Umbilical cord (tissue), 2 donors: ENCODE data around the gene CD79B. TPM values are rescaled to one million over a fixed set of nuclear protein-coding genes. Genes with fewer than 3 reads are reported as not detected.
A peak's percentile ranks its signal among the peaks of the same experiment; 100 is the strongest.

Experiments
- DNase-seq: peaks from one replicate; pipeline ENCODE4 v3.0.0-alpha.2; 2015; ENCODE audit warnings: low spot score
- total RNA-seq: library from RNA; depleted of rRNA; stranded (reverse); fragments of >200 nt; gene quantifications from one replicate; pipeline ENCODE4 v1.2.3, GENCODE V29; 2014; ENCODE audit warnings: low replicate concordance; ENCODE audit not compliant: insufficient read depth

CD79B gene
- total RNA-seq = not detected

DNA sequence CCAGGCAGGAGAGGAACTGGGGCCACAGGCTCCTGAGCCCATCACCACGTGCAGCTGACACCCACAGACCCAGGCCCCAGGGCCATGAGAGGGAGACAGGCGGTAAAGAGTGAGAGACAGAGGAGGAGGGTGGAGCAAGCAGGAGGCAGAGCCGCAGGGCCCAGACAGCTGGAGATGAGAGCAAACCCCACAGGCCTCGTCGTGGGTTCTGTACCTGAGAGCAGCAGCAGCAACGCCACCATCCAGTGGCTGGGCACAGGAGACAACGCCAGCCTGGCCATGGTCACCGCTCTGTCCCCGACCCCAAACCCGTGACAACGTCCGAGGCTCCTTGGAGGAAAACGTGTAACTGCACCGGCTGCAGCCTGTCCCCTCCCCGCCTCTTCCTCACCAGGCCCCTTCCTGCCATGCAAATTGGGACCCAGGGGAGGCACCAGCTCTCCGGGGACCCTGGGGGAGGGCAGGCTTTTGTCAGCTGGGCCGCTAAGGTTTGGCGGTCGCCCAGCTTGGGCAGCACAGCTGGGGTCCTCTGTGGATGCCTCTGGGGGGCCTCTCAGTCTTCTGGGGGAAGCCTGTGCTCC, at the start of gene CD79B:
TSS of gene CD79B (minus strand) at position 351 of the 581 bp plus-strand sequence. CDS start at position 281, 70 bp downstream.
- no peak for DNase-seq

- no peak for DNase-seq
Observed at GRCh38 chr17:63978272-63979200, 46.4 kb upstream of the CD79B start.

GRCh38 chr17:63976702-63977101, 44.6 kb upstream of the CD79B start:
- no peak for DNase-seq

DNA sequence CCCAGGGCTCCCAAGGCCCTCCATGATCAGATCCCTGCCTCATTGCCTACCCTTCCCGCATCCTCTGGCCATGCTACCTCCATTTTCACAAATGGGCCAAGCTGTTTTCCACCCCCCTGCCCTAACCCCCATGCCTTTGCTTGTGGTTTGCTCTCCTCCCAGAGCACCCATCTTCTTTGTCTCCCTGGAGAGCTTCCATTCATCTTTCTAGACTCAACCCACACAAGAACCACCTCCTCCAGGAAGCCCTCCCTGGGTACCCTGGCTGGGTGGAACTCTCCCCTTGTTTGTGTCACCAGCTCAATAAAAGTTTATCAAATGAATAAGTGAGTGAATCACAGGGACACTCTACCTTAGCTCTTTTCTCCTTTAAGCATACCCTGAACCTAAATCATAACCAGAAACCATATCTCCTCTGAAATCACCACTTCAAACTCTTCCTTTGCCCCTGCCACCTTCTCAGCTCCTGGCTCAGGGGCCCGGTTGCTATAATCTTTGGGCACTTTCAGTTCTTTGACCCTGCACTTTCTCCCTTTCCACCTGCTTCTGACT, 43.5 kb upstream of the CD79B start:
- DNase-seq = no peak

DNA sequence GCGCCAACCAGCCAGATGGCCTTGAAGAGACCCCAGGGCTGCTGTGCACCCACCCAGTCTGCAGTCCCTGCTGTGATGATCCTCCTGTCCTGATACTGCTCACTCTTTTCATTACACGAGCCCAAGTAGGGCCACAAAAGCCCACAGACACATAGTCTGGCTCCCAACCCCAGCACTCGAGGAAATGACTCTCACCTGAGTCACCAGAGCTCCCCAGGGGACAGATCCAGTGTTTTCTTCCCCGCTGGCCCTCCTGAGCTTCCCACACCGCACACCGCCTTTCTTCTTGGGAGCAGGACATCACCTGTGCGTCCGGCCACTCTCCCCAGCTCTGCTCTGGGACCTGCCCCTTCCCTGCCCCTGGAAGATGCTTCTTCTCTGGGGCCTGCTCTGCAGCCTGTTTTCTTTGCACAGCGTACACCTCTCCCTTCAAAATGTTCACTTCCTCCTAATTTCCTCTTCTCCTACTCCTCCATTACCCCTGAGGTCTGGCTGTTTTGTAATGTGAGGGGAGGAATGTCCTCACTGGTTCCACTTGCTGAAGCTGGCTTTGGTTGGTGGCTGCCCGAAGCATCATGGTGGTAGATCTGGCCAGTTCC, 42.6 kb upstream of the CD79B start:
- no peak for DNase-seq

DNA sequence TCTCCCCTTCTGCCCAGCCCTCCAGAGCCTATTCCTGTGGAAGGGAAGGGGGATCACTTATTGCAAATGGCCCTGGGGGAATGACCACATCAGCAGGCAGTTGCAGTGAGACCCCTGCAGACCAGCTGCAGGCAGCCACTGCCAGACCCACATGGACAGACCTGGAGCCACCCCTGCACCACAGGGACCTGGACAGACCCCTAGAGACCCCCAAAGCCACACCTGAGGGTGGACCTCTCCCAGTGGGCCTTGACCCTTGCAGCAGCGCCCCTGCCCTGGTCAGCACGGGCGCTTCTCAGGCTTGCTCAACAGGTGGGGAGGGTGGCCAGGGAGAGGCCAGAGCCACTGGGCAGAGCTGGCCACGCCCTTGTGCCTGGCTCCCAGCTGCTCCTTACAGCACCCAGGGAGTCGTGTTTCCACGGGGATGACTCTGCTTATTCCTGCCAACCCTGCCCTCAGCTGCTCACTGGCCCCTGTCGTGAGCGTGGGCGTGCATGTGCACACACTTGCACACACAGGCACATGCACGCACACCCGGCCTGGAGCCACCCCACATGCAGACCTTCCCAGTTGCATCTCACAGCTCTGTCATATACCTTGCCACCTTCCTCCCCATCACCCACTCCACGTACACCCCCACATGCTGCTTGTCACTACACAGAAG, 41.9 kb upstream of the CD79B start:
- DNase-seq = no peak

DNA sequence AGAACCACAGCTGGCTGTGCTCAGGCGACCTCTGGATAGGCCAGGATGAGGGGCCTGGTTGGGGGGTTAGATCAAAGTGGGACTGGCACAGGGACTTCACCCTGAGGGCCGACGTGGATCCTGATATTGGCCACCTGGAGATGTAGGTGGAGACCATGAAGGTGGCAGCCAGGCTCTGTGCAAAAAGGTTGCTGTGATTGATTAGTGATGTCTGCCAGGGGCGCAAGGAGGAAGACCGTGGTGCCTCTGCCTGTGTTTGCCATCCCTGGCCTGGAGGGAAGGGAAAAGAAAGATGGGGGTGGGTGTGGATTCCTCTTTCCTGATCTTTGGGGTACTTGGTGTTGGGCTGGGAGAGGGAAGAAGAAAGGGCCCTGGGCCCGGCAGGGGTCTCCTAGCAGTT, 41.1 kb upstream of the CD79B start:
- DNase-seq = no peak

- DNase-seq = no peak
Observed at GRCh38 chr17:63972796-63973195, 40.7 kb upstream of the CD79B start, which contains the start of gene SCN4A. SCN4A (minus strand) TSS chr17:63972918; CDS start chr17:63972841, 77 bp downstream.

DNA sequence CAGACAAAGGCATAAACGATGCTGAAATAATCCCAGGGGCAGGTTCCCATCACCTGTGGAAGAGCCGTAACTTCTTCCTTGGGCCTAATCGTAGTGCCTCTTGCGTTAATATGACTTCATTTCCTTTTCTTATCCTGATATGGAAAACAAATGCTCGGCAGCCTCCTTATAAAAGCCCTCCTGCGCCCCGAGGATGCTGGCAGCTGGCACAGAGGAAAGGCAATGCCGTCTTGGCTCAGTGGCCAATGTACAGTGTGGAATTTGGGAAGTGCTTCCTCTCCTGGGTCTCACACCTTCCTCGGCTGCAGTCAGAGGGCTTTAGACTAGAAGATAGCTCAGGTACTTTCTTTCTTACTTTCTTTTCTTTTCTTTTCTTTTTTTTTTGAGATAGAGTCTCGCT, 37.1 kb upstream of the CD79B start:
- no peak for DNase-seq

DNA sequence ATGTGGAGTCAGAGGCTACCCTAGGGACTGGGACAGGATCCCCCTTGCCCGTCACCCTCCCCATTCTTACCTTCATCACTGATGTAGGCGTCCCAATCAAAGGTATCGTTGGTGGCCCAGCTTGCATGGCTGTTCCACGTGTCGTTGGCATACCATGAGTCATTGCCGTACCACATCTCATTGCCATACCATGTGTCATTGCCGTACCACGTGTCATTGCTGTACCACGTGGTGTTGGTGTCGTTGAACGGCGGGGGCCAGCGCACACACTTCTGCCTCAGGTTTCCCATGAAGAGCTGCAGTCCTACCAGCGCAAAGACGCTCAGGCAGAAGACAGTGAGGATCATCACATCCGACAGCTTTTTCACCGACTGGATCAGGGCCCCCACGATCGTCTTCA, 35.8 kb upstream of the CD79B start:
- no peak for DNase-seq

DNA sequence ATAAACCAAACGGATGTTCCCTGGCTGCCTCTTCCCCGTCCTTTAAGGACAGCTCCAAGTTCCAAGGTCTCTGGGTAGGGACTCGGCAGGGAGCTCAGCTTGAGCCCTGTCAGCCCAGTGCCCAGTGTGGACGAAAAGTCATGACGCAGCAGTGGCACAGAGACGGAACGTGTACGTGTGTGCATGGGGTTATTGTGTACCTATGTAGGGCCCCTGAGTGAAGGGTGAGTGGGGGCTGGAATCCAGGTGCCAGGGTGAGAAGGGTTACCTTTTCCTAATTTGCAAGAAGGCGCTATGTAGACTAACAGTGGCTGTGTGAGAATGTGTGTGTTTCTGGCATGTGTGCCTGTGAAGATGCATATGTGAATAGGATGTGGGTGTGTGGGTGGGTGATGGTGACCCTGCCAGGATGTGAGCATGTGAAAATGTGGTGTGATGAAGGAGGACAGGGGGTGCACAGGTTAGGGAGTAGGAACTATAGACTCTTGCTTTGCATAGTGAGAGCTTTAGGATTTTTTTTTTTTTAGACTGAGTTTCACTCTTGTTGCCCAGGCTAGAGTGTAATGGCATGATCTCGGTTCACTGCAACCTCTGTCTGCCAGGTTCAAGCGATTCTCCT, 34.6 kb upstream of the CD79B start:
- no peak for DNase-seq

GRCh38 chr17:63963123-63963522, 31.0 kb upstream of the CD79B start:
- DNase-seq = no peak

- no peak for DNase-seq
Observed at GRCh38 chr17:63962298-63962744, 30.2 kb upstream of the CD79B start.

- DNase-seq = peak; percentile 51
Observed at GRCh38 chr17:63961355-63962212, 29.5 kb upstream of the CD79B start.

- no peak for DNase-seq
Observed at GRCh38 chr17:63960430-63960829, 28.3 kb upstream of the CD79B start.

- DNase-seq = no peak
Observed at GRCh38 chr17:63960006-63960405, 27.9 kb upstream of the CD79B start.

GRCh38 chr17:63956296-63956920, 24.3 kb upstream of the CD79B start:
- no peak for DNase-seq

- no peak for DNase-seq
Observed at GRCh38 chr17:63955791-63956190, 23.7 kb upstream of the CD79B start.

DNA sequence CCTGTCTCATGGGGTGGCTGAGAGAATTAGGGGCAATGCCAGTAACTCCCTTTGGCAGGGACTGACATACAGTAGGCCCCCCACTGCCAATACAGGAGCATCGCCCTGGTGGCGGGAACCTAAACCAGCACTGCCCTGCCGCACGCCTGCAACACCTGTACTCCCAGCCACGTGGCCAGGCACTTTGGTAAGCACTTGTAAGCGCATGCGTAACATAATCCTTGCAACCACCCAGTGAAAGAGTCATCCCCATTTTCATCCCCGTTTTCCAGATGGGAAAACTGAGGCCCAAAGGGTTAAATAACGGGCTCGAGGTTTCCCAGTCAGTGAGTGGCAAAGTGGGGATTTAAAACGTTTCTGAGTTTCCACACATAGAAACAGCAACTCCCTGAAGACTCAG, 23.1 kb upstream of the CD79B start:
- no peak for DNase-seq
